ENCODE data around the gene TYR. TPM values are rescaled to one million over a fixed set of nuclear protein-coding genes. Genes with fewer than 3 reads are reported as not detected.

TYR gene
- total RNA-seq, result not detected

DNA sequence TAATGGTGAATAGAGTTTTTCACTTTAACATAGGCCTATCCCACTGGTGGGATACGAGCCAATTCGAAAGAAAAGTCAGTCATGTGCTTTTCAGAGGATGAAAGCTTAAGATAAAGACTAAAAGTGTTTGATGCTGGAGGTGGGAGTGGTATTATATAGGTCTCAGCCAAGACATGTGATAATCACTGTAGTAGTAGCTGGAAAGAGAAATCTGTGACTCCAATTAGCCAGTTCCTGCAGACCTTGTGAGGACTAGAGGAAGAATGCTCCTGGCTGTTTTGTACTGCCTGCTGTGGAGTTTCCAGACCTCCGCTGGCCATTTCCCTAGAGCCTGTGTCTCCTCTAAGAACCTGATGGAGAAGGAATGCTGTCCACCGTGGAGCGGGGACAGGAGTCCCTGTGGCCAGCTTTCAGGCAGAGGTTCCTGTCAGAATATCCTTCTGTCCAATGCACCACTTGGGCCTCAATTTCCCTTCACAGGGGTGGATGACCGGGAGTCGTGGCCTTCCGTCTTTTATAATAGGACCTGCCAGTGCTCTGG, at the start of gene TYR:
TYR (plus strand) TSS at position 185 of the 541 bp plus-strand sequence; CDS start at position 264, 79 bp downstream.
- no peaks in the 10 kb centered on the region for H3K4me1 ChIP-seq
- no peak for DNase-seq

DNA sequence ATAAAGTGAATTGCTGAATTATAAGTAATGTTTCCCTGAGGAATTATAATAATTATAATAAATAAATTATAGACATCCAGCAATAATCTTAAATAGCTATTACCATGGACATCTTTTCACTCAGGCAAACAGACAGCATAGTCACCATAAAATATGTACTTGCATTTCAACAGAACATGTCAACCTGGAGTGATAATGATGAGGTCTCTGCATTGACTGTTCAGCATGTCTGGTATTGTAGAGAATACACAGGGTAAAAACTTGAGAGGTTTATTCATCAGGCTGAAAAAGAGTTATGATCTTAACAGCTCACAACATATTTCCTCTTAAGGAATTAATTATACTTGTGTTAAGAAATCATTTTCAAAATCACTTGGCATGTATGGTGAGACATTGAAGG, 41.1 kb upstream of the TYR start:
- H3K4me3 ChIP-seq, result no peak overlapping the region
- H3K27me3 ChIP-seq, result no peaks in the 10 kb centered on the region
- in situ Hi-C loops (cut with MboI; ENCODE audit: low sequenced_read_pairs in 4 of 4), result no loop called here
- no peaks in the 10 kb centered on the region for H3K4me1 ChIP-seq
- DNase-seq (no peak), ATAC-seq (no peak)
- TF ChIP-seq POLR2A (IDR thresholded peaks at IDR 0.05), result no peak
- TF ChIP-seq, protein P1, sequence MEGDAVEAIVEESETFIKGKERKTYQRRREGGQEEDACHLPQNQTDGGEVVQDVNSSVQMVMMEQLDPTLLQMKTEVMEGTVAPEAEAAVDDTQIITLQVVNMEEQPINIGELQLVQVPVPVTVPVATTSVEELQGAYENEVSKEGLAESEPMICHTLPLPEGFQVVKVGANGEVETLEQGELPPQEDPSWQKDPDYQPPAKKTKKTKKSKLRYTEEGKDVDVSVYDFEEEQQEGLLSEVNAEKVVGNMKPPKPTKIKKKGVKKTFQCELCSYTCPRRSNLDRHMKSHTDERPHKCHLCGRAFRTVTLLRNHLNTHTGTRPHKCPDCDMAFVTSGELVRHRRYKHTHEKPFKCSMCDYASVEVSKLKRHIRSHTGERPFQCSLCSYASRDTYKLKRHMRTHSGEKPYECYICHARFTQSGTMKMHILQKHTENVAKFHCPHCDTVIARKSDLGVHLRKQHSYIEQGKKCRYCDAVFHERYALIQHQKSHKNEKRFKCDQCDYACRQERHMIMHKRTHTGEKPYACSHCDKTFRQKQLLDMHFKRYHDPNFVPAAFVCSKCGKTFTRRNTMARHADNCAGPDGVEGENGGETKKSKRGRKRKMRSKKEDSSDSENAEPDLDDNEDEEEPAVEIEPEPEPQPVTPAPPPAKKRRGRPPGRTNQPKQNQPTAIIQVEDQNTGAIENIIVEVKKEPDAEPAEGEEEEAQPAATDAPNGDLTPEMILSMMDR (IDR thresholded peaks at IDR 0.05 in 4 of 5, conservative IDR thresholded peaks at IDR 0.05 in 1 of 5), result no peak
- H3K9me3 ChIP-seq, result no peaks in the 10 kb centered on the region
- no peaks in the 10 kb centered on the region for H3K36me3 ChIP-seq
- intact Hi-C loops (cut with DNase I; ENCODE audit: low total_unique reads), result no loop called here
- H3K27ac ChIP-seq, result no peak overlapping the region

More for the DNA sequence above, at the start of gene TYR:
- in situ Hi-C loops (cut with MboI; ENCODE audit: low sequenced_read_pairs in 4 of 4) (no loop called here), intact Hi-C loops (cut with DNase I; ENCODE audit: low total_unique reads) (no loop called here)
- no peak for TF ChIP-seq POLR2A (IDR thresholded peaks at IDR 0.05)
- TF ChIP-seq, protein P1 (IDR thresholded peaks at IDR 0.05 in 4 of 5, conservative IDR thresholded peaks at IDR 0.05 in 1 of 5), result no peak
- Histone ChIP-seq H3K36me3 (no peaks in the 10 kb centered on the region), H3K4me3 (no peak within 1 kb of the TSS), H3K27me3 (no peaks in the 10 kb centered on the region), H3K27ac (no peak within 1 kb of the TSS), H3K9me3 (no peaks in the 10 kb centered on the region)
- ATAC-seq, result no peak

DNA sequence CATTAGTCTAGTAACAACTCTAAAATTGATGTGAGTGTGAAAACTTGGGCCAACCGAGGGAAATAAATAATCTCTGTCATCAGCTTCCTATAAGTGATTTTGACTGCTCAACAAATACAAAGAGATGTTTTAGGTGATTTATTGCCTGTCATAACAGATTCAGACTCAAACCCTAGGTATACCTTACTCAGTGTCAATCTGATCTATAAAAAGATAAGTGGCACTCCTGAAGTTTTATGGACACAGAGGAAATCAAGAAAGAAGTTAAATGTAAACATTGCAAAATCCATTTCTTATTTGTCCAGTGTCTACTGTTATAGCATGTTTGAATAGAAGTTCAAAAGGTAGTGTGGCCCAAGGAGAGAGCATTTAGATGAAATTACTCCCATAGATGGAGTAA, 30.4 kb upstream of the TYR start:
- in situ Hi-C loops (cut with MboI; ENCODE audit: low sequenced_read_pairs in 4 of 4), result no loop called here
- Histone ChIP-seq H3K36me3 (no peaks in the 10 kb centered on the region), H3K4me3 (no peak overlapping the region), H3K27me3 (no peaks in the 10 kb centered on the region), H3K9me3 (no peaks in the 10 kb centered on the region), H3K27ac (no peak overlapping the region), H3K4me1 (no peaks in the 10 kb centered on the region)
- ATAC-seq (no peak), DNase-seq (no peak)
- intact Hi-C loops (cut with DNase I; ENCODE audit: low total_unique reads), result no loop called here
- TF ChIP-seq, protein P1 (IDR thresholded peaks at IDR 0.05 in 4 of 5, conservative IDR thresholded peaks at IDR 0.05 in 1 of 5), result no peak
- TF ChIP-seq POLR2A (IDR thresholded peaks at IDR 0.05), result no peak

DNA sequence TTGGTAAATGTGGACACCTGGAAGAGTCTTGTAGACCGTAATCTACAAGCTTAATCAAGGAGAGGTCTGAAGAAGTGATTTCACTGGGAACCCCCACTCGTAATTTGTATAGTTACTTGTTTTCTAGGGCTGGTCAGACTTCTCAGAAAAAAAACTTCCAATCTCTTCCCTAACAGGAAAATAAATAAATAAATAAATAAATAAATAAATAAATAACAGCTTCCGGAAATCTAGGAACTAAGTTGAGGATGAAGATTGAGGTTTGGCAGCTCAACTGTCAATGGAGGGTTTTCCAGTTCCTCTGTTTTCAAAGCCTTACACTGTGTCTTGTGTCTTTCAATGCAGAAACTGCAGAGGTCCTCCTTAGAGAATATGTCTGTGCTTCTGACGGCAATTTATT, 17.7 kb upstream of the TYR start:
- in situ Hi-C loops (cut with MboI; ENCODE audit: low sequenced_read_pairs in 4 of 4), result no loop called here
- TF ChIP-seq, protein P1 (IDR thresholded peaks at IDR 0.05 in 4 of 5, conservative IDR thresholded peaks at IDR 0.05 in 1 of 5), result no peak
- TF ChIP-seq POLR2A (IDR thresholded peaks at IDR 0.05), result no peak
- no peaks in the 10 kb centered on the region for H3K9me3 ChIP-seq
- intact Hi-C loops (cut with DNase I; ENCODE audit: low total_unique reads), result no loop called here
- no peak overlapping the region for H3K27ac ChIP-seq
- H3K27me3 ChIP-seq, result no peaks in the 10 kb centered on the region
- no peak for DNase-seq
- no peak overlapping the region for H3K4me3 ChIP-seq
- no peaks in the 10 kb centered on the region for H3K4me1 ChIP-seq
- H3K36me3 ChIP-seq, result no peaks in the 10 kb centered on the region
- no peak for ATAC-seq

DNA sequence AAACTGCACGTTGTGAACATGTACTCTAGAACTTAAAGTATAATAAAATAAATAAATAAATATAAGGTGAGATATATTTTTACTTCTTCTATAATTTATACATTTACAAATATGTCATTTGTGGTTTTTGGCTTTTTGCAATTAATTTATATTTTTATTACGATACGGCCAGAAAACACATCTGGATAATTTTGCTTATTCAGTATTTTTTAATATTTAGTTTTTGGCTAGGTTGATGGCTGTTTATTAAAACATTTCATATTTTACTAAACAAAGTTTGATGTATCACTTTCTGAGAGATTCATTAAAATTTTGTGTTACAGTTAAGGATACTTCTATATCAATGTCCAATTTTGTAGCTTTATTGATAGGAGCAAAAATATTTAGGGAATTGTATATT, 15.7 kb upstream of the TYR start:
- intact Hi-C loops (cut with DNase I; ENCODE audit: low total_unique reads), result no loop called here
- Histone ChIP-seq H3K36me3 (no peaks in the 10 kb centered on the region), H3K27ac (no peak overlapping the region), H3K4me1 (no peaks in the 10 kb centered on the region), H3K27me3 (no peaks in the 10 kb centered on the region), H3K4me3 (no peak overlapping the region), H3K9me3 (no peaks in the 10 kb centered on the region)
- DNase-seq (no peak), ATAC-seq (no peak)
- TF ChIP-seq POLR2A (IDR thresholded peaks at IDR 0.05), result no peak
- TF ChIP-seq, protein P1 (IDR thresholded peaks at IDR 0.05 in 4 of 5, conservative IDR thresholded peaks at IDR 0.05 in 1 of 5), result no peak
- in situ Hi-C loops (cut with MboI; ENCODE audit: low sequenced_read_pairs in 4 of 4), result no loop called here
